Measurements from ENCODE around the gene MAST2. TPM values are rescaled to one million over a fixed set of nuclear protein-coding genes. Genes with fewer than 3 reads are reported as not detected.

MAST2 gene
- total RNA-seq, 1 donor, result 24.2 TPM

GRCh38 chr1:45971335-45971734, 167.9 kb downstream of the MAST2 start:
- TF ChIP-seq CTCF (IDR thresholded peaks at IDR 0.05; ENCODE audit: extremely low read depth, low read depth, low read length), result no peak
- DNase-seq (ENCODE audit: insufficient read length, low spot score, missing footprints), result no peak
- no peak overlapping the region for H2AFZ ChIP-seq (ENCODE audit: low read length)
- H3K4me1 ChIP-seq (ENCODE audit: insufficient read depth, low read length), result peaks cover 5% of the 10 kb centered on the region
- no peaks in the 10 kb centered on the region for H3K9me3 ChIP-seq (ENCODE audit: low read depth, low read length)
- no peaks in the 10 kb centered on the region for H4K20me1 ChIP-seq (ENCODE audit: insufficient read depth, low read length)
- H3K4me2 ChIP-seq (ENCODE audit: insufficient read depth, low read length), result no peak overlapping the region
- no peaks in the 10 kb centered on the region for H3K36me3 ChIP-seq (ENCODE audit: insufficient read depth, low read length)
- no peaks in the 10 kb centered on the region for H3K27me3 ChIP-seq (ENCODE audit: insufficient read depth, low read length)
- no peak overlapping the region for H3K4me3 ChIP-seq (ENCODE audit: insufficient read depth, low read length)
- H3K27ac ChIP-seq (ENCODE audit: low read depth, low read length), result no peak overlapping the region
- H3K79me2 ChIP-seq (ENCODE audit: insufficient read depth, low read length), result peaks cover 11% of the 10 kb centered on the region

GRCh38 chr1:45971922-45972531, 168.6 kb downstream of the MAST2 start:
- H3K4me2 ChIP-seq (ENCODE audit: insufficient read depth, low read length), result no peak overlapping the region
- H3K4me3 ChIP-seq (ENCODE audit: insufficient read depth, low read length), result no peak overlapping the region
- no peaks in the 10 kb centered on the region for H3K36me3 ChIP-seq (ENCODE audit: insufficient read depth, low read length)
- no peak overlapping the region for H3K27ac ChIP-seq (ENCODE audit: low read depth, low read length)
- no peaks in the 10 kb centered on the region for H3K27me3 ChIP-seq (ENCODE audit: insufficient read depth, low read length)
- H3K4me1 ChIP-seq (ENCODE audit: insufficient read depth, low read length), result peaks cover 5% of the 10 kb centered on the region
- H2AFZ ChIP-seq (ENCODE audit: low read length), result no peak overlapping the region
- H3K79me2 ChIP-seq (ENCODE audit: insufficient read depth, low read length), result peaks cover 11% of the 10 kb centered on the region
- TF ChIP-seq CTCF (IDR thresholded peaks at IDR 0.05; ENCODE audit: extremely low read depth, low read depth, low read length), result no peak
- DNase-seq (ENCODE audit: insufficient read length, low spot score, missing footprints), result no peak
- no peaks in the 10 kb centered on the region for H4K20me1 ChIP-seq (ENCODE audit: insufficient read depth, low read length)
- no peaks in the 10 kb centered on the region for H3K9me3 ChIP-seq (ENCODE audit: low read depth, low read length)

- Histone ChIP-seq H3K4me1 (ENCODE audit: insufficient read depth, low read length) (peaks cover 5% of the 10 kb centered on the region), H3K9me3 (ENCODE audit: low read depth, low read length) (no peaks in the 10 kb centered on the region), H3K4me3 (ENCODE audit: insufficient read depth, low read length) (no peak overlapping the region), H3K36me3 (ENCODE audit: insufficient read depth, low read length) (no peaks in the 10 kb centered on the region), H2AFZ (ENCODE audit: low read length) (no peak overlapping the region), H3K4me2 (ENCODE audit: insufficient read depth, low read length) (no peak overlapping the region), H3K79me2 (ENCODE audit: insufficient read depth, low read length) (peaks cover 9% of the 10 kb centered on the region), H3K27ac (ENCODE audit: low read depth, low read length) (no peak overlapping the region), H4K20me1 (ENCODE audit: insufficient read depth, low read length) (no peaks in the 10 kb centered on the region), H3K27me3 (ENCODE audit: insufficient read depth, low read length) (no peaks in the 10 kb centered on the region)
- TF ChIP-seq CTCF (IDR thresholded peaks at IDR 0.05; ENCODE audit: extremely low read depth, low read depth, low read length), result no peak
- no peak for DNase-seq (ENCODE audit: insufficient read length, low spot score, missing footprints)
Observed at GRCh38 chr1:45972621-45973020, 169.2 kb downstream of the MAST2 start.

GRCh38 chr1:45973121-45973520, 169.7 kb downstream of the MAST2 start:
- peaks cover 8% of the 10 kb centered on the region for H3K79me2 ChIP-seq (ENCODE audit: insufficient read depth, low read length)
- no peak for DNase-seq (ENCODE audit: insufficient read length, low spot score, missing footprints)

More at GRCh38 chr1:45973121-45973520, 169.7 kb downstream of the MAST2 start:
- no peak overlapping the region for H3K4me3 ChIP-seq (ENCODE audit: insufficient read depth, low read length)
- no peaks in the 10 kb centered on the region for H3K27me3 ChIP-seq (ENCODE audit: insufficient read depth, low read length)
- H3K4me2 ChIP-seq (ENCODE audit: insufficient read depth, low read length), result no peak overlapping the region
- H4K20me1 ChIP-seq (ENCODE audit: insufficient read depth, low read length), result no peaks in the 10 kb centered on the region
- H3K4me1 ChIP-seq (ENCODE audit: insufficient read depth, low read length), result peaks cover 5% of the 10 kb centered on the region
- H3K27ac ChIP-seq (ENCODE audit: low read depth, low read length), result no peak overlapping the region
- H3K9me3 ChIP-seq (ENCODE audit: low read depth, low read length), result no peaks in the 10 kb centered on the region
- H3K36me3 ChIP-seq (ENCODE audit: insufficient read depth, low read length), result no peaks in the 10 kb centered on the region
- no peak for TF ChIP-seq CTCF (IDR thresholded peaks at IDR 0.05; ENCODE audit: extremely low read depth, low read depth, low read length)
- H2AFZ ChIP-seq (ENCODE audit: low read length), result no peak overlapping the region
